ENCODE measurements around the gene ARL11.

The ARL11 gene

DNA sequence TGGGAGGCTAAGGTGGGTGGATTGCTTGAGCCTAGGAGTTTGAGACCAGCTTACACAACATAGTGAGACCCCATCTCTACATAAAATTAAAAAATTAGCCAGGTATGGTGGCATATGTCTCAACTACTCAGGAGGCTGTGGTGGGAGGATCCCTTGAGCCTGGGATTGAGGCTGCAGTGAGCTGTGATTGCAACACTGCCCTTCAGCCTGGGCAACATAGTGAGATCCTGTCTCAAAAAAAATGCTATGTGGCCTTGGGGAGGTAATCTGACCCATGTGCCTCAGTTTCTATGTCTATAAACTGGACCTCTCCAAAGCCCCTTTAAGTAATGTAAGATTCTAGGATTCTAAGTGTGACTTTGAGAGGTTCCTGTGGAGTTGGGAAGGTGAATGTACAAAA is 25.2 kb downstream of the ARL11 start:
- Histone ChIP-seq H3K79me2 (ENCODE audit: low read length) (no peaks in the 10 kb centered on the region), H3K9ac (ENCODE audit: low read length) (no peak overlapping the region), H3K9me3 (replicated peaks; ENCODE audit: insufficient read depth, low read length) (no peaks in the 10 kb centered on the region), H4K20me1 (ENCODE audit: insufficient read depth, low read length) (no peaks in the 10 kb centered on the region), H3K27me3 (replicated peaks; ENCODE audit: insufficient read depth, low read length) (no peaks in the 10 kb centered on the region), H3K4me3 (ENCODE audit: low read length) (no peak overlapping the region), H3K9me2 (replicated peaks; ENCODE audit: insufficient read depth, low read length) (no peaks in the 10 kb centered on the region), H3K27ac (ENCODE audit: low read length) (no peak overlapping the region), H3K4me1 (ENCODE audit: low read length) (no peaks in the 10 kb centered on the region), H3F3A (ENCODE audit: insufficient read depth, low read length) (no peaks in the 10 kb centered on the region), H3K36me3 (replicated peaks; ENCODE audit: insufficient read depth, low read length) (no peaks in the 10 kb centered on the region), H3K4me2 (ENCODE audit: low read depth, low read length) (no peak overlapping the region), H2AFZ (ENCODE audit: low read length) (no peak overlapping the region)
- DNase-seq: no peak
- TF ChIP-seq CTCF (IDR thresholded peaks at IDR 0.05; ENCODE audit: low read length) (no peak), EZH2phosphoT487 (IDR thresholded peaks at IDR 0.05; ENCODE audit: low read length) (no peak), EZH2 (optimal IDR thresholded peaks at IDR 0.05; ENCODE audit: low read depth, low read length) (no peak)

- no peak overlapping the region for H3K4me3 ChIP-seq (ENCODE audit: low read length)
- no peak overlapping the region for H3K9ac ChIP-seq (ENCODE audit: low read length)
- H3K9me2 ChIP-seq (replicated peaks; ENCODE audit: insufficient read depth, low read length): no peaks in the 10 kb centered on the region
- no peak overlapping the region for H2AFZ ChIP-seq (ENCODE audit: low read length)
- H3K4me1 ChIP-seq (ENCODE audit: low read length): no peaks in the 10 kb centered on the region
- TF ChIP-seq EZH2phosphoT487 (IDR thresholded peaks at IDR 0.05; ENCODE audit: low read length): no peak
- TF ChIP-seq EZH2 (optimal IDR thresholded peaks at IDR 0.05; ENCODE audit: low read depth, low read length): no peak
- no peak for TF ChIP-seq CTCF (IDR thresholded peaks at IDR 0.05; ENCODE audit: low read length)
- no peaks in the 10 kb centered on the region for H4K20me1 ChIP-seq (ENCODE audit: insufficient read depth, low read length)
- H3K36me3 ChIP-seq (replicated peaks; ENCODE audit: insufficient read depth, low read length): no peaks in the 10 kb centered on the region
- H3K27ac ChIP-seq (ENCODE audit: low read length): no peak overlapping the region
- no peak for DNase-seq
- no peak overlapping the region for H3K4me2 ChIP-seq (ENCODE audit: low read depth, low read length)
- no peaks in the 10 kb centered on the region for H3K79me2 ChIP-seq (ENCODE audit: low read length)
- no peaks in the 10 kb centered on the region for H3F3A ChIP-seq (ENCODE audit: insufficient read depth, low read length)
- H3K9me3 ChIP-seq (replicated peaks; ENCODE audit: insufficient read depth, low read length): no peaks in the 10 kb centered on the region
- H3K27me3 ChIP-seq (replicated peaks; ENCODE audit: insufficient read depth, low read length): no peaks in the 10 kb centered on the region
Measured at GRCh38 chr13:49654011-49654410, 25.7 kb downstream of the ARL11 start.

GRCh38 chr13:49655906-49656305 is 27.6 kb downstream of the ARL11 start:
- TF ChIP-seq CTCF (IDR thresholded peaks at IDR 0.05; ENCODE audit: low read length) (no peak), EZH2 (optimal IDR thresholded peaks at IDR 0.05; ENCODE audit: low read depth, low read length) (no peak), EZH2phosphoT487 (IDR thresholded peaks at IDR 0.05; ENCODE audit: low read length) (no peak)
- Histone ChIP-seq H3K9me2 (replicated peaks; ENCODE audit: insufficient read depth, low read length) (no peaks in the 10 kb centered on the region), H2AFZ (ENCODE audit: low read length) (no peak overlapping the region), H4K20me1 (ENCODE audit: insufficient read depth, low read length) (no peaks in the 10 kb centered on the region), H3K4me3 (ENCODE audit: low read length) (no peak overlapping the region), H3K79me2 (ENCODE audit: low read length) (no peaks in the 10 kb centered on the region), H3K4me1 (ENCODE audit: low read length) (no peaks in the 10 kb centered on the region), H3K9ac (ENCODE audit: low read length) (no peak overlapping the region), H3K27ac (ENCODE audit: low read length) (no peak overlapping the region), H3K9me3 (replicated peaks; ENCODE audit: insufficient read depth, low read length) (no peaks in the 10 kb centered on the region), H3K36me3 (replicated peaks; ENCODE audit: insufficient read depth, low read length) (no peaks in the 10 kb centered on the region), H3K4me2 (ENCODE audit: low read depth, low read length) (no peak overlapping the region), H3F3A (ENCODE audit: insufficient read depth, low read length) (no peaks in the 10 kb centered on the region), H3K27me3 (replicated peaks; ENCODE audit: insufficient read depth, low read length) (no peaks in the 10 kb centered on the region)
- no peak for DNase-seq

All from MM.1S (cell line).